B cell (primary cell): ENCODE data around the gene RIPOR2. TPM values are rescaled to one million over a fixed set of nuclear protein-coding genes. Genes with fewer than 3 reads are reported as not detected.

Source experiments
- ATAC-seq: fragments of 200-7000 bp; cut with Tn5 transposase; one replicate; pipeline ENCODE4 v1.10.0; 2021; ENCODE audit warnings: low read depth, mild to moderate bottlenecking, moderate number of reproducible peaks, moderate library complexity
- CTCF ChIA-PET: fragments of 350-600 bp; sonication (Branson Sonifier 250); formaldehyde crosslinking; loops from one replicate; lab custom pipeline; 2021; ENCODE audit warnings: antibody characterized with exemption, inconsistent platforms; lab: Charles Lee
- POLR2A ChIA-PET: fragments of 350-600 bp; sonication (Branson Sonifier 250); formaldehyde crosslinking; loops from one replicate; lab custom pipeline; 2021; ENCODE audit warnings: antibody characterized with exemption; lab: Charles Lee
- DNase-seq: peaks from one replicate; pipeline ENCODE4 v3.0.0; 2013
- H2AFZ ChIP-seq: 2 replicates; pipeline ENCODE4 v1.6.1; 2012; ENCODE audit warnings: mild to moderate bottlenecking, low read depth, low read length; ENCODE audit not compliant: insufficient read depth, poor library complexity, severe bottlenecking
- H3K27ac ChIP-seq, 2 donors: 1 replicate in 1 of 2; 2 replicates in 1 of 2; pipeline ENCODE4 v1.5.1; 2012 to 2013; ENCODE audit warnings: low read length in 2 of 2, mild to moderate bottlenecking in 2 of 2, moderate library complexity in 1 of 2
- H3K27me3 ChIP-seq, 4 experiments: fragments of 200-600 bp in 1 of 4; sonication (generic) in 1 of 4; replicated peaks in 1 of 4; 1 replicate in 2 of 4; 2 replicates in 2 of 4; pipeline versions ENCODE4 v1.6.1 to v1.7.0; 2013 to 2016; ENCODE audit warnings: low read length in 3 of 4, mild to moderate bottlenecking in 2 of 4, mixed read lengths in 1 of 4, moderate library complexity in 1 of 4; ENCODE audit not compliant: insufficient read depth in 4 of 4, control insufficient read depth in 3 of 4; ENCODE audit errors: control extremely low read depth in 1 of 4
- H3K36me3 ChIP-seq, 2 experiments: replicated peaks in 1 of 2; 1 replicate in 1 of 2; 2 replicates in 1 of 2; pipeline versions ENCODE4 v1.6.1 to v1.7.1; 2013; ENCODE audit warnings: low read length in 1 of 2; ENCODE audit not compliant: insufficient read depth in 2 of 2, control insufficient read depth in 1 of 2; ENCODE audit errors: control extremely low read depth in 1 of 2, extremely low read depth in 1 of 2
- H3K4me1 ChIP-seq, 2 donors: fragments of 200-600 bp in 1 of 2; sonication (generic) in 1 of 2; 1 replicate in 1 of 2; 2 replicates in 1 of 2; pipeline versions ENCODE4 v1.5.1 to v1.6.1; 2013 to 2017; ENCODE audit warnings: low read length in 2 of 2; ENCODE audit not compliant: control insufficient read depth in 2 of 2, insufficient read depth in 2 of 2
- H3K4me2 ChIP-seq: replicated peaks from 2 replicates; pipeline ENCODE3; 2012; ENCODE audit warnings: mild to moderate bottlenecking, low read depth, low read length; ENCODE audit not compliant: poor library complexity, severe bottlenecking
- H3K4me3 ChIP-seq, 5 experiments: fragments of 200-600 bp in 1 of 5; sonication (generic) in 1 of 5; 1 replicate in 3 of 5; 2 replicates in 2 of 5; pipeline versions ENCODE4 v1.5.1 to v1.7.0; 2011 to 2016; ENCODE audit warnings: low read length in 4 of 5, mild to moderate bottlenecking in 4 of 5, low read depth in 2 of 5, control low read depth in 1 of 5, moderate library complexity in 1 of 5; ENCODE audit not compliant: insufficient read depth in 1 of 5; ENCODE audit errors: control extremely low read depth in 1 of 5, extremely low read depth in 1 of 5
- H3K79me2 ChIP-seq: fragments of 200-600 bp; sonication (generic); one replicate; pipeline ENCODE4 v1.6.0; 2016; ENCODE audit warnings: low read length; ENCODE audit not compliant: control insufficient read depth, insufficient read depth
- H3K9ac ChIP-seq: fragments of 200-600 bp; sonication (generic); 2 replicates; pipeline ENCODE4 v1.6.1; 2017; ENCODE audit warnings: mild to moderate bottlenecking, low read length, moderate library complexity
- H3K9me3 ChIP-seq, 3 donors: one replicate each; pipeline versions ENCODE4 v1.6.1 to v1.7.1; 2013; ENCODE audit warnings: low read length in 2 of 3; ENCODE audit not compliant: control insufficient read depth in 2 of 3, insufficient read depth in 1 of 3; ENCODE audit errors: control extremely low read depth in 1 of 3
- H4K20me1 ChIP-seq: 2 replicates; pipeline ENCODE4 v1.6.0; 2012; ENCODE audit warnings: mild to moderate bottlenecking, low read length; ENCODE audit not compliant: insufficient read depth, control insufficient read depth, poor library complexity, severe bottlenecking
- H3K27ac Mint-ChIP-seq: one replicate; pipeline ENCODE4 v1.8.0; 2021; ENCODE audit warnings: mixed read lengths
- H3K27me3 Mint-ChIP-seq: one replicate; pipeline ENCODE4 v1.8.0; 2021; ENCODE audit warnings: mixed read lengths
- H3K4me1 Mint-ChIP-seq: one replicate; pipeline ENCODE4 v1.8.0; 2021; ENCODE audit warnings: mixed read lengths
- H3K4me3 Mint-ChIP-seq: one replicate; pipeline ENCODE4 v1.8.0; 2021; ENCODE audit warnings: mixed read lengths
- H3K9me3 Mint-ChIP-seq: one replicate; pipeline ENCODE4 v1.8.0; 2022; ENCODE audit warnings: mixed read lengths; ENCODE audit not compliant: insufficient read depth
- EZH2 ChIP-seq: IDR thresholded peaks from 2 replicates; pipeline ENCODE4 v1.6.1; 2012; ENCODE audit warnings: borderline replicate concordance, low read depth, mild to moderate bottlenecking, moderate library complexity, low read length; ENCODE audit not compliant: insufficient read depth, poor library complexity, severe bottlenecking
- WGBS: methylation state at CpG from one replicate; pipeline ENCODE4 v1.1.5; 2013; ENCODE audit warnings: missing lambda C conversion rate; ENCODE audit not compliant: insufficient coverage; 5-methylcytosine and 5-hydroxymethylcytosine counted together
- intact Hi-C: fragments of 100-400 bp; cut with micrococcal nuclease; formaldehyde crosslinking; loops from one replicate; pipeline ENCODE4 v1.10.0; 2022
- polyA plus RNA-seq: library from polyadenylated mRNA; depleted of rRNA; stranded (reverse); fragments of >200 nt; gene quantifications from 2 replicates; pipeline ENCODE4 v1.2.3, GENCODE V29; 2012
- total RNA-seq, 2 donors: library from RNA; stranded (reverse); fragments of 120-200 nt in 1 of 2; gene quantifications; 1 replicate in 1 of 2; 2 replicates in 1 of 2; pipeline versions ENCODE4 v1.2.3 to v1.2.4, GENCODE V29; 2013 to 2022
- TF ChIP-seq, protein P1 (sequence below): fragments of 200-600 bp; IDR thresholded peaks from one replicate; pipeline ENCODE4 v1.8.0; 2022; ENCODE audit warnings: antibody characterized with exemption, mild to moderate bottlenecking

The RIPOR2 gene
- total and polyA plus RNA-seq, 2 donors (not counting 1 experiment from before 2014, with no cell fraction given), result 300 to 430 TPM

DNA sequence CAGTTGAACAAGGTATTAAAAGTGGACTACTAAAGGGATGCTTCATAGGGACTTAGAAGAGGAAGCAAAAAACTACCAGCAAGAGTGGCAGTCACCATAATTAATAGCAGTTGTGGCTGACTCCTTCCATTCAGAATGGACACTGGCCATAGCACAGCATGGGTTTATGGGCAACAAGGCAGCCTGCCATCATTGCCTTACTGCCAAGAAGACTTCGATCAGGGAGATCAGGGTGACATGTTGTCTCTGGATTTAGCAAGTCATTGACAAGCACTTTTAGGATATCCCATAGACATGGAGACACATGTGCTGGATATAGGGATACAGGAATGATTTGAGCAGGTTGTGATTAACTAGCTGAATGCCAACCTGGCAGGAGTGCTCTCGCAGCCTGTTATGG is 35.3 kb upstream of the RIPOR2 start:
- no peak for DNase-seq
- Mint-ChIP-seq H3K4me1 (peaks cover 80% of the 10 kb centered on the region), H3K4me3 (no peak overlapping the region), H3K27me3 (no peaks in the 10 kb centered on the region), H3K27ac (no peak overlapping the region), H3K9me3 (no peaks in the 10 kb centered on the region)
- Histone ChIP-seq H3K4me1 (peaks cover 38 to 48% of the 10 kb centered on the region in 2 donors), H3K9ac (no peak overlapping the region), H3K27me3 (no peaks in the 10 kb centered on the region), H3K79me2 (peaks cover 87% of the 10 kb centered on the region), H3K36me3 (no peaks in the 10 kb centered on the region), H3K4me2 (no peak overlapping the region), H3K4me3 (no peak overlapping the region), H2AFZ (no peak overlapping the region), H3K27ac (no peak overlapping the region), H4K20me1 (no peaks in the 10 kb centered on the region), H3K9me3 (no peaks in the 10 kb centered on the region)
- TF ChIP-seq, protein P1, sequence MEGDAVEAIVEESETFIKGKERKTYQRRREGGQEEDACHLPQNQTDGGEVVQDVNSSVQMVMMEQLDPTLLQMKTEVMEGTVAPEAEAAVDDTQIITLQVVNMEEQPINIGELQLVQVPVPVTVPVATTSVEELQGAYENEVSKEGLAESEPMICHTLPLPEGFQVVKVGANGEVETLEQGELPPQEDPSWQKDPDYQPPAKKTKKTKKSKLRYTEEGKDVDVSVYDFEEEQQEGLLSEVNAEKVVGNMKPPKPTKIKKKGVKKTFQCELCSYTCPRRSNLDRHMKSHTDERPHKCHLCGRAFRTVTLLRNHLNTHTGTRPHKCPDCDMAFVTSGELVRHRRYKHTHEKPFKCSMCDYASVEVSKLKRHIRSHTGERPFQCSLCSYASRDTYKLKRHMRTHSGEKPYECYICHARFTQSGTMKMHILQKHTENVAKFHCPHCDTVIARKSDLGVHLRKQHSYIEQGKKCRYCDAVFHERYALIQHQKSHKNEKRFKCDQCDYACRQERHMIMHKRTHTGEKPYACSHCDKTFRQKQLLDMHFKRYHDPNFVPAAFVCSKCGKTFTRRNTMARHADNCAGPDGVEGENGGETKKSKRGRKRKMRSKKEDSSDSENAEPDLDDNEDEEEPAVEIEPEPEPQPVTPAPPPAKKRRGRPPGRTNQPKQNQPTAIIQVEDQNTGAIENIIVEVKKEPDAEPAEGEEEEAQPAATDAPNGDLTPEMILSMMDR, result no peak
- no peak for TF ChIP-seq EZH2
- WGBS, result 100% methylated on average over 2 of the region's 2 CpGs
- CTCF ChIA-PET, result interaction anchor here (1.0 to 4.8 kb wide), 4 partner anchors 10 to 37 kb away, joined by 3 to 23 read pairs (median 4); partner anchors contain the start of gene RIPOR2
- intact Hi-C loops, result no loop called here
- POLR2A ChIA-PET, result no interaction called here
- no peak for ATAC-seq

DNA sequence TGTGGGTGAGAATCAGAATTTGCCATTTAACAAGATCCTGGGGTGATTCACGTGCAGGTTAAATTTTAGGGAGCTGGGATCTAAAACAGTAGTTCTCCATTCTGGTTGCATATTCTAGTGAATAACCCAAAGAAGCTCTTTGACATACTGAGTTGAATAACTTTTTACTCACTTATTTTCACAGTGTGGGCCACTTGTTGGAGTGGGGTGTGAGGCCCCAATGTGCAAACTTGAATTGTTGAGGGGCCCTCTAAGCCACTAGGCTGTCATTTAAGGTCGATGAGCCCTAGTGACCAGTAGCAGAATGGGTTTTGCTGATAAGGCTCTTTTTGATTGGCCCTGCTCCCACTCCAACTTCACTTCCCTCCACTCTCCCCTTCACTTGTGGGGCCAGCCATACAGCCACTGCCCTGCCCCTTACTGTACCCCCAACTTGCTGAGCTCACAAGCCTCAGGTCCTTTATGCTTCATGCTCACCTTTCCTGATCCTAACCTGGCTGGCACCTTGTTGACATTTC is 33.6 kb upstream of the RIPOR2 start:
- Histone ChIP-seq H3K4me1 (peaks cover 35 to 44% of the 10 kb centered on the region in 2 donors), H3K9ac (no peak overlapping the region), H2AFZ (no peak overlapping the region), H3K4me2 (no peak overlapping the region), H3K27me3 (no peaks in the 10 kb centered on the region), H3K79me2 (peaks cover 98% of the 10 kb centered on the region), H3K27ac (no peak overlapping the region), H3K9me3 (no peaks in the 10 kb centered on the region), H3K4me3 (no peak overlapping the region), H3K36me3 (no peaks in the 10 kb centered on the region), H4K20me1 (no peaks in the 10 kb centered on the region)
- WGBS, result 20% methylated on average over 1 of the region's 2 CpGs
- DNase-seq, result no peak
- no peak for ATAC-seq
- TF ChIP-seq EZH2, result no peak
- TF ChIP-seq, protein P1, result no peak
- intact Hi-C loops, result no loop called here
- Mint-ChIP-seq H3K4me1 (peaks cover 82% of the 10 kb centered on the region), H3K27me3 (no peaks in the 10 kb centered on the region), H3K4me3 (no peak overlapping the region), H3K27ac (no peak overlapping the region), H3K9me3 (no peaks in the 10 kb centered on the region)
- POLR2A ChIA-PET, result interaction anchor here (0.6 to 0.9 kb wide), 2 partner anchors 9 to 109 kb away, joined by 3 to 5 read pairs; no protein-coding TSS in a partner anchor
- CTCF ChIA-PET, result interaction anchor here (0.9 to 4.8 kb wide), 4 partner anchors 13 to 35 kb away, joined by 3 to 23 read pairs (median 6); partner anchors contain the start of gene RIPOR2
